HCT116 (cell line): ENCODE results near the gene C3AR1. TPM values are rescaled to one million over a fixed set of nuclear protein-coding genes. Genes with fewer than 3 reads are reported as not detected.
"Not testable (repeated sequence)": the region's sequence is repeated elsewhere in the genome, so short reads cannot be mapped to it uniquely, and the experiment has no call there.

Experiments
- ATAC-seq: fragments of 200-7000 bp; cut with Tn5 transposase; 2 replicates; pipeline ENCODE4 v1.9.1; 2020; ENCODE audit warnings: mild to moderate bottlenecking, moderate library complexity
- BruUV-seq: library from RNA; stranded (reverse); fragments of 400-500 nt; replicated peaks from 2 replicates; lab custom pipeline; 2021; lab: Mats Ljungman, UMichigan
- CTCF ChIA-PET: fragments of 300-600 bp; sonication (Branson Sonifier 250); formaldehyde crosslinking; loops from one replicate; lab custom pipeline; 2021; ENCODE audit warnings: antibody characterized with exemption; lab: Charles Lee
- POLR2A ChIA-PET: fragments of 300-600, 350-600 bp; sonication (Branson Sonifier 250); formaldehyde crosslinking; loops from one replicate; lab custom pipeline; 2021; ENCODE audit warnings: antibody characterized with exemption; lab: Charles Lee
- RAD21 ChIA-PET, 2 experiments: fragments of 300-600 bp; sonication (Branson Sonifier 250); formaldehyde crosslinking; loops; one replicate each; lab custom pipeline; 2023; ENCODE audit warnings: low total read pairs in 2 of 2; ENCODE audit not compliant: uncharacterized antibody in 2 of 2, unreplicated experiment in 2 of 2, low non-redundant PET in 1 of 2; lab: Charles Lee
- DNase-seq: peaks from one replicate; pipeline ENCODE4 v3.0.0-alpha.2; 2010; ENCODE audit warnings: low read depth, low spot score
- H2AFZ ChIP-seq: fragments of 200-600 bp; shearing (Covaris generic), sonication (generic); 2 replicates; pipeline ENCODE4 v1.6.1; 2017; ENCODE audit warnings: low read depth, mixed run types, mixed read lengths, antibody characterized with exemption, low read length; ENCODE audit not compliant: poor library complexity, severe bottlenecking
- H3K27ac ChIP-seq: 2 replicates; pipeline ENCODE4 v1.5.1; 2012; ENCODE audit warnings: low read depth, low read length
- H3K27me3 ChIP-seq: fragments of 200-600 bp; sonication (generic); 2 replicates; pipeline ENCODE4 v1.6.1; 2016; ENCODE audit warnings: mixed run types, low read length, mixed read lengths; ENCODE audit not compliant: insufficient read depth
- H3K36me3 ChIP-seq, 2 experiments: fragments of 200-500 bp in 1 of 2; fragments of 200-600 bp in 1 of 2; sonication (Bioruptor generic) in 1 of 2; sonication (generic) in 1 of 2; 2 replicates each; pipeline versions ENCODE4 v1.5.1 to v1.6.1; 2014 to 2016; ENCODE audit warnings: low read length in 2 of 2, inconsistent platforms in 1 of 2, mixed read lengths in 1 of 2, mixed run types in 1 of 2; ENCODE audit not compliant: insufficient read depth in 2 of 2, control insufficient read depth in 1 of 2
- H3K4me1 ChIP-seq, 2 experiments: fragments of 200-600 bp in 1 of 2; sonication (generic) in 1 of 2; 2 replicates each; pipeline versions ENCODE4 v1.5.1 to v1.6.1; 2012 to 2017; ENCODE audit warnings: low read length in 2 of 2, inconsistent platforms in 1 of 2, mild to moderate bottlenecking in 1 of 2, mixed read lengths in 1 of 2, mixed run types in 1 of 2, moderate library complexity in 1 of 2; ENCODE audit not compliant: insufficient read depth in 2 of 2, control insufficient read depth in 1 of 2
- H3K4me2 ChIP-seq: fragments of 200-600 bp; sonication (generic); 2 replicates; pipeline ENCODE4 v1.6.1; 2017; ENCODE audit warnings: mixed run types, low read length, mixed read lengths
- H3K4me3 ChIP-seq, 2 experiments: fragments of 200-600 bp in 1 of 2; sonication (generic) in 1 of 2; replicated peaks in 1 of 2; 2 replicates each; pipeline ENCODE4 v1.5.1; 2011 to 2016; ENCODE audit warnings: low read length in 2 of 2, control low read depth in 1 of 2, low read depth in 1 of 2, mild to moderate bottlenecking in 1 of 2, mixed read lengths in 1 of 2, mixed run types in 1 of 2
- H3K79me2 ChIP-seq: fragments of 200-600 bp; sonication (generic); 2 replicates; pipeline ENCODE4 v1.6.1; 2017; ENCODE audit warnings: mild to moderate bottlenecking, mixed run types, low read length, moderate library complexity, mixed read lengths; ENCODE audit not compliant: insufficient read depth
- H3K9ac ChIP-seq: fragments of 200-600 bp; sonication (generic); 2 replicates; pipeline ENCODE4 v1.6.1; 2016; ENCODE audit warnings: low read length, mixed read lengths
- H3K9me2 ChIP-seq: fragments of 200-600 bp; sonication (generic), shearing (Covaris generic); 2 replicates; pipeline ENCODE4 v1.6.1; 2017; ENCODE audit warnings: mixed run types, mild to moderate bottlenecking, moderate library complexity; ENCODE audit not compliant: insufficient read depth
- H3K9me3 ChIP-seq, 2 experiments: fragments of 200-500 bp in 1 of 2; fragments of 200-600 bp in 1 of 2; sonication (Bioruptor generic) in 1 of 2; sonication (generic) in 1 of 2; 2 replicates each; pipeline ENCODE4 v1.6.1; 2014 to 2017; ENCODE audit warnings: low read length in 2 of 2, mixed read lengths in 2 of 2, inconsistent platforms in 1 of 2, low read depth in 1 of 2, mild to moderate bottlenecking in 1 of 2, mixed run types in 1 of 2, moderate library complexity in 1 of 2; ENCODE audit not compliant: control insufficient read depth in 1 of 2, insufficient read depth in 1 of 2
- H4K20me1 ChIP-seq: fragments of 200-600 bp; sonication (generic), shearing (Covaris generic); 2 replicates; pipeline ENCODE4 v1.6.1; 2017; ENCODE audit warnings: mixed run types, mild to moderate bottlenecking, moderate library complexity; ENCODE audit not compliant: insufficient read depth
- ATF3 ChIP-seq: IDR thresholded peaks from 2 replicates; pipeline ENCODE4 v1.6.1; 2012
- ELF1 ChIP-seq: IDR thresholded peaks from 2 replicates; pipeline ENCODE4 v1.6.1; 2012; ENCODE audit warnings: low read depth, borderline replicate concordance
- SIN3A ChIP-seq: IDR thresholded peaks from 2 replicates; pipeline ENCODE4 v1.6.1; 2012; ENCODE audit warnings: low read depth
- SRF ChIP-seq: IDR thresholded peaks from 2 replicates; pipeline ENCODE4 v1.6.1; 2012; ENCODE audit warnings: low read depth
- intact Hi-C: fragments of 100-400 bp; cut with micrococcal nuclease; formaldehyde crosslinking; loops from 2 replicates; pipeline ENCODE4 v1.10.0; 2022
- total RNA-seq: library from RNA; stranded (reverse); gene quantifications from one replicate; pipeline ENCODE4 v1.2.1, GENCODE V29; 2021; ENCODE audit not compliant: unreplicated experiment
- TF ChIP-seq, protein P1 (sequence below): IDR thresholded peaks from 2 replicates; pipeline ENCODE4 v1.6.1; 2011; ENCODE audit warnings: mild to moderate bottlenecking, low read length, moderate library complexity; ENCODE audit not compliant: insufficient replicate concordance; ENCODE audit errors: extremely low read depth
- TF ChIP-seq, protein P2 (sequence below): IDR thresholded peaks from 2 replicates; pipeline ENCODE4 v1.6.1; 2012

Gene C3AR1
- total RNA-seq, 1 experiment from 2014 or later = not detected

- H3K9me2 ChIP-seq = no peaks in the 10 kb centered on the region
- H3K4me1 ChIP-seq = peaks cover 7 to 17% of the 10 kb centered on the region in 2 experiments
- H3K27ac ChIP-seq = no peak overlapping the region
- CTCF ChIA-PET = interaction anchor here (2.6 kb wide), 1 partner anchor 31 kb away, joined by 35 read pairs; no protein-coding TSS in a partner anchor
- ATAC-seq (no peak), DNase-seq (no peak)
- H3K4me2 ChIP-seq = no peak overlapping the region
- no peaks in the 10 kb centered on the region for H3K79me2 ChIP-seq
- H3K27me3 ChIP-seq = no peaks in the 10 kb centered on the region
- intact Hi-C loops = loop anchor here (10.0 kb wide), 1 partner anchor 142 kb away; the partner anchor contains the start of gene SLC2A3
- no peaks in the 10 kb centered on the region for H3K36me3 ChIP-seq
- TF ChIP-seq ATF3 (no peak), ELF1 (no peak), SRF (no peak)
- TF ChIP-seq, protein P1, sequence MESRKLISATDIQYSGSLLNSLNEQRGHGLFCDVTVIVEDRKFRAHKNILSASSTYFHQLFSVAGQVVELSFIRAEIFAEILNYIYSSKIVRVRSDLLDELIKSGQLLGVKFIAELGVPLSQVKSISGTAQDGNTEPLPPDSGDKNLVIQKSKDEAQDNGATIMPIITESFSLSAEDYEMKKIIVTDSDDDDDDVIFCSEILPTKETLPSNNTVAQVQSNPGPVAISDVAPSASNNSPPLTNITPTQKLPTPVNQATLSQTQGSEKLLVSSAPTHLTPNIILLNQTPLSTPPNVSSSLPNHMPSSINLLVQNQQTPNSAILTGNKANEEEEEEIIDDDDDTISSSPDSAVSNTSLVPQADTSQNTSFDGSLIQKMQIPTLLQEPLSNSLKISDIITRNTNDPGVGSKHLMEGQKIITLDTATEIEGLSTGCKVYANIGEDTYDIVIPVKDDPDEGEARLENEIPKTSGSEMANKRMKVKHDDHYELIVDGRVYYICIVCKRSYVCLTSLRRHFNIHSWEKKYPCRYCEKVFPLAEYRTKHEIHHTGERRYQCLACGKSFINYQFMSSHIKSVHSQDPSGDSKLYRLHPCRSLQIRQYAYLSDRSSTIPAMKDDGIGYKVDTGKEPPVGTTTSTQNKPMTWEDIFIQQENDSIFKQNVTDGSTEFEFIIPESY = no peak
- TF ChIP-seq, protein P2, sequence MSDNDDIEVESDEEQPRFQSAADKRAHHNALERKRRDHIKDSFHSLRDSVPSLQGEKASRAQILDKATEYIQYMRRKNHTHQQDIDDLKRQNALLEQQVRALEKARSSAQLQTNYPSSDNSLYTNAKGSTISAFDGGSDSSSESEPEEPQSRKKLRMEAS = no peak
- TF ChIP-seq, all 23 proteins: peak for 0
- Histone ChIP-seq H4K20me1 (no peaks in the 10 kb centered on the region), H3K9me3 (no peaks in the 10 kb centered on the region), H3K4me3 (no peak overlapping the region), H2AFZ (no peak overlapping the region), H3K9ac (no peak overlapping the region)
- POLR2A ChIA-PET = no interaction called here
- RAD21 ChIA-PET = no interaction called here
- no TSS peak for BruUV-seq
These were observed 10.2 kb upstream of the C3AR1 start for GRCh38 chr12:8076366-8076765.

DNA sequence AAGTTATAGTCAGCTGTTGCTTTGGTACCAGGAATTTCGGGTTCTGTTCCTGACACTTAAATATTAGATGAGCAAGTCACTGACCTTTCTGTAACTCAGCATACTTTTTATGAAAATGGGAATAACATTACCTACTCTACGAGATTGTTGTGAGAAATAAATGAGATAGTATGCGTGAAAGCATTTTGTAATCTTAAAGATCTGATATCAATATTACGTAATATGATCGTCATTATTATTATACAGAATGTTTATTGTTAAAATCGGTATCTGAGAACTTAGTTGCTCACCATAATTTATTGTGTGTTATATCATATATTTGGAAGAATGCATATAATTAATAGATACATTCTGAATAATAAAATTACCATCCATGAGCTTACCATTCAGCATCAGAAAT, 9.8 kb upstream of the C3AR1 start:
- Histone ChIP-seq H3K4me3 (no peak overlapping the region), H4K20me1 (no peaks in the 10 kb centered on the region), H3K79me2 (no peaks in the 10 kb centered on the region), H3K4me2 (no peak overlapping the region), H3K27ac (no peak overlapping the region), H3K27me3 (no peaks in the 10 kb centered on the region), H3K9me3 (no peaks in the 10 kb centered on the region), H2AFZ (no peak overlapping the region), H3K9me2 (no peaks in the 10 kb centered on the region), H3K4me1 (peaks cover 7 to 14% of the 10 kb centered on the region in 2 experiments), H3K9ac (no peak overlapping the region), H3K36me3 (no peaks in the 10 kb centered on the region)
- no peak for ATAC-seq
- ChIA-PET POLR2A (no interaction called here), RAD21 (no interaction called here), CTCF (no interaction called here)
- intact Hi-C loops = loop anchor here (10.0 kb wide), 1 partner anchor 141 kb away; the partner anchor contains the start of gene SLC2A3
- TF ChIP-seq, protein P2 = no peak
- no peak for TF ChIP-seq SIN3A
- DNase-seq = no peak
- no TSS peak for BruUV-seq

GRCh38 chr12:8071820-8072219, 5.7 kb upstream of the C3AR1 start:
- H3K79me2 ChIP-seq, H3K36me3 ChIP-seq, H3K4me1 ChIP-seq, H3K27ac ChIP-seq, CTCF ChIA-PET, POLR2A ChIA-PET, RAD21 ChIA-PET, H3K9ac ChIP-seq, H2AFZ ChIP-seq, DNase-seq, H3K4me2 ChIP-seq, H3K9me2 ChIP-seq, H3K27me3 ChIP-seq, H4K20me1 ChIP-seq, H3K9me3 ChIP-seq, BruUV-seq, ATAC-seq, H3K4me3 ChIP-seq: not testable (repeated sequence)
- intact Hi-C loops = loop anchor here (10.0 kb wide), 1 partner anchor 137 kb away; the partner anchor contains the start of gene SLC2A3
